NOMO-1 (cell line): Measurements from ENCODE around the gene NOSIP.

Experiments
- DNase-seq, 2 experiments: peaks; one replicate each; lab custom pipeline; 2025; ENCODE audit not compliant: unreplicated experiment in 2 of 2; lab: John Stamatoyannopoulos, UW

NOSIP gene

DNA sequence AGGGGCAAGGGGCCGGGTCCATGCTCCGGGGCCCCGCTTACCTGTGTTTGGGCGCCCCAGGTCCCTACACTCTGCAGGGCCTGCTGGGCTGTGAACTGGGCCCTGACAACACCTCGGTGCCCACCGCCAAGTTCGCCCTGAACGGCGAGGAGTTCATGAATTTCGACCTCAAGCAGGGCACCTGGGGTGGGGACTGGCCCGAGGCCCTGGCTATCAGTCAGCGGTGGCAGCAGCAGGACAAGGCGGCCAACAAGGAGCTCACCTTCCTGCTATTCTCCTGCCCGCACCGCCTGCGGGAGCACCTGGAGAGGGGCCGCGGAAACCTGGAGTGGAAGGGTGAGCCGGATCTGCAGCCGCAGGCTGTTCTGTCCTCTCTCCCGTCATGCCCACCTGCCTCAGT, 66.2 kb downstream of the NOSIP start:
- no peak for DNase-seq

DNA sequence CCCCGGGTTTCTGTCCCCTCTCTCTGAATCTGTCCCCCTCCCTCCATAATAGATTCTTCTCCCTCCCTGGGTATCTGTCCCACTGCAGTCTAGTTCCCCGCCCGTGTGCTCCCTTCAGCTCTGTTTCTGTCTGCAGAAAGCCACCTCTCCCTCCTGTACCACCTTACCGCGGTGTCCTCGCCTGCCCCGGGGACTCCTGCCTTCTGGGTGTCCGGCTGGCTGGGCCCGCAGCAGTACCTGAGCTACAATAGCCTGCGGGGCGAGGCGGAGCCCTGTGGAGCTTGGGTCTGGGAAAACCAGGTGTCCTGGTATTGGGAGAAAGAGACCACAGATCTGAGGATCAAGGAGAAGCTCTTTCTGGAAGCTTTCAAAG, 66.6 kb downstream of the NOSIP start:
- no peak for DNase-seq

DNA sequence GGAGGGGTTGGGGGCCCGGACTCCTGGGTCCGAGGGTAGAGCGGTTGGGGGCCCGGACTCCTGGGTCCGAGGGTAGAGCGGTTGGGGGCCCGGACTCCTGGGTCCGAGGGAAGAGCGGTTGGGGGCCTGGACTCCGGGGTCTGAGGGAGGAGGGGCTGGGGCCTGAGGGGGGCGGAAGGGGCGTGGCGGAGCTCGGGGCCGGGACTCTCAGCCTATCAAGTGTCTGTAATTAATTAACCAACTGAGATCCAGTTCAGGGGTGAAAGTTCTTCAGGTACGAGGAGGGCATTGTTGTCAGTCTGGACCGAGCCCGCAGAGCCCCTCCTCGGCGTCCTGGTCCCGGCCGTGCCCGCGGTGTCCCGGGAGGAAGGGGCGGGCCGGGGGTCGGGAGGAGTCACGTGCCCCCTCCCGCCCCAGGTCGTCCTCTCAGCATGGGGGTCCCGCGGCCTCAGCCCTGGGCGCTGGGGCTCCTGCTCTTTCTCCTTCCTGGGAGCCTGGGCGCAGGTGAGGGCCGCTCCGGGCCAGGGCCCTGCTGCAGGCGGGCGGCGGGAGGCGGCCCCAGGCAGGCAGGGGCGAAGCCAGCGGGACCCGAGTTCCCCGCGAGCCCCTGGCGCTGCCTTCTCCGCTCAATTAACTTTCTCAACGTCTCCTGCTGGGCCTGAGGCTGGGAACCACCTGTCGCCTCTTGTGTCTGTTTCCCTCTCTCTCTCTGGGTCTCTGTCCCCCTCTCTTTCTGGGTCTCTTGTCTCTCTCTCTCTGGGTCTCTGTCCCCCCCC, 67.2 kb downstream of the NOSIP start:
- peak; percentile 19 to 22 for DNase-seq

GRCh38 chr19:49507803-49508494, 72.4 kb downstream of the NOSIP start:
- no peak for DNase-seq

- DNase-seq = peak; percentile 76 to 78
Measured at GRCh38 chr19:49506575-49507105, 73.7 kb downstream of the NOSIP start.
